Endometrium (tissue), 2 donors: ENCODE measurements around the gene PRXL2B.

Source experiments
- FAIRE-seq: peaks from 2 replicates; lab custom pipeline; 2012; peaks lifted over from hg19 to GRCh38; lab: Jason Lieb, UNC
- donor health status: control.
- donor health status: control.

Gene PRXL2B

GRCh38 chr1:2637442-2638145 lies 51.0 kb downstream of the PRXL2B start:
- FAIRE-seq = no peak

GRCh38 chr1:2638466-2639115 lies 52.0 kb downstream of the PRXL2B start:
- no peak for FAIRE-seq

- FAIRE-seq = no peak
Observed at GRCh38 chr1:2639203-2639602, 52.6 kb downstream of the PRXL2B start.

- no peak for FAIRE-seq
Observed at GRCh38 chr1:2639607-2640521, 53.3 kb downstream of the PRXL2B start.

- no peak for FAIRE-seq
Observed at GRCh38 chr1:2640626-2641025, 54.0 kb downstream of the PRXL2B start.
